CD1c-positive myeloid dendritic cell (primary cell): ENCODE results near the gene CSRNP3.
"Not testable (repeated sequence)": the region's sequence is repeated elsewhere in the genome, so short reads cannot be mapped to it uniquely, and the experiment has no call there.

ENCODE experiments used
- DNase-seq: peaks from one replicate; pipeline ENCODE4 v3.0.0-alpha.2; 2016; ENCODE audit errors: extremely low spot score

Gene CSRNP3

GRCh38 chr2:165587335-165587938 is 117.9 kb downstream of the CSRNP3 start:
- no peak for DNase-seq

- not testable (repeated sequence) for DNase-seq
These were observed 121.5 kb downstream of the CSRNP3 start for GRCh38 chr2:165590999-165591398.

GRCh38 chr2:165593081-165593480 is 123.6 kb downstream of the CSRNP3 start:
- no peak for DNase-seq

- no peak for DNase-seq
These were observed 124.9 kb downstream of the CSRNP3 start for GRCh38 chr2:165594231-165594934.

GRCh38 chr2:165594935-165595255 is 125.4 kb downstream of the CSRNP3 start:
- DNase-seq: no peak

GRCh38 chr2:165596788-165597187 is 127.3 kb downstream of the CSRNP3 start:
- DNase-seq: no peak

GRCh38 chr2:165601065-165601830 is 131.8 kb downstream of the CSRNP3 start:
- no peak for DNase-seq

- no peak for DNase-seq
These were observed 132.5 kb downstream of the CSRNP3 start for GRCh38 chr2:165601928-165602521.

- no peak for DNase-seq
These were observed 140.2 kb downstream of the CSRNP3 start for GRCh38 chr2:165609672-165610071.

GRCh38 chr2:165610591-165611029 is 141.1 kb downstream of the CSRNP3 start:
- DNase-seq: no peak

- no peak for DNase-seq
These were observed 148.4 kb downstream of the CSRNP3 start for GRCh38 chr2:165617741-165618481.

GRCh38 chr2:165618806-165619205 is 149.3 kb downstream of the CSRNP3 start:
- DNase-seq: no peak

GRCh38 chr2:165621086-165621560 is 151.6 kb downstream of the CSRNP3 start:
- DNase-seq: no peak

GRCh38 chr2:165623161-165623560 is 153.7 kb downstream of the CSRNP3 start:
- no peak for DNase-seq

GRCh38 chr2:165623783-165624469 is 154.4 kb downstream of the CSRNP3 start:
- DNase-seq: no peak

- no peak for DNase-seq
These were observed 154.9 kb downstream of the CSRNP3 start for GRCh38 chr2:165624470-165624800.

GRCh38 chr2:165627470-165627869 is 158.0 kb downstream of the CSRNP3 start:
- DNase-seq: no peak

GRCh38 chr2:165629776-165630175 is 160.3 kb downstream of the CSRNP3 start:
- no peak for DNase-seq

GRCh38 chr2:165630236-165630635 is 160.7 kb downstream of the CSRNP3 start:
- no peak for DNase-seq

GRCh38 chr2:165631089-165631488 is 161.6 kb downstream of the CSRNP3 start:
- no peak for DNase-seq

GRCh38 chr2:165632594-165632993 is 163.1 kb downstream of the CSRNP3 start:
- no peak for DNase-seq
